Activated CD4-positive, alpha-beta T cell treated with anti-CD3 and anti-CD28 coated beads, Interleukin-2, Interleukin-6, amounts not matched to agents 100 ng/mL and 50 ng/mL, durations not matched to agents 16 hours and 8 hours (primary cell): ENCODE results near the gene FBXW2.

Experiments used
- DNase-seq: peaks from one replicate; pipeline ENCODE4 v3.0.0-alpha.2; 2020

The FBXW2 gene

GRCh38 chr9:120713257-120714087 lies 79.7 kb downstream of the FBXW2 start:
- no peak for DNase-seq

- no peak for DNase-seq
These were observed 80.6 kb downstream of the FBXW2 start for GRCh38 chr9:120712539-120713031.

- peak; percentile 20 for DNase-seq
These were observed 81.2 kb downstream of the FBXW2 start for GRCh38 chr9:120711841-120712538.

- DNase-seq: no peak
These were observed 81.9 kb downstream of the FBXW2 start for GRCh38 chr9:120711354-120711753.

GRCh38 chr9:120710110-120710981 lies 82.9 kb downstream of the FBXW2 start:
- DNase-seq: peak; percentile 61

GRCh38 chr9:120708526-120709224 lies 84.5 kb downstream of the FBXW2 start:
- no peak for DNase-seq

- DNase-seq: no peak
These were observed 86.0 kb downstream of the FBXW2 start for GRCh38 chr9:120707170-120707569.
